GM21737 (cell line): ENCODE data around the gene ONECUT3.

Experiments used
- ATAC-seq: cut with Tn5 transposase; IDR thresholded peaks from one replicate; pipeline ENCODE4 v1.9.1; 2021; ENCODE audit warnings: mild to moderate bottlenecking, moderate library complexity; ENCODE audit not compliant: unreplicated experiment

Gene ONECUT3

DNA sequence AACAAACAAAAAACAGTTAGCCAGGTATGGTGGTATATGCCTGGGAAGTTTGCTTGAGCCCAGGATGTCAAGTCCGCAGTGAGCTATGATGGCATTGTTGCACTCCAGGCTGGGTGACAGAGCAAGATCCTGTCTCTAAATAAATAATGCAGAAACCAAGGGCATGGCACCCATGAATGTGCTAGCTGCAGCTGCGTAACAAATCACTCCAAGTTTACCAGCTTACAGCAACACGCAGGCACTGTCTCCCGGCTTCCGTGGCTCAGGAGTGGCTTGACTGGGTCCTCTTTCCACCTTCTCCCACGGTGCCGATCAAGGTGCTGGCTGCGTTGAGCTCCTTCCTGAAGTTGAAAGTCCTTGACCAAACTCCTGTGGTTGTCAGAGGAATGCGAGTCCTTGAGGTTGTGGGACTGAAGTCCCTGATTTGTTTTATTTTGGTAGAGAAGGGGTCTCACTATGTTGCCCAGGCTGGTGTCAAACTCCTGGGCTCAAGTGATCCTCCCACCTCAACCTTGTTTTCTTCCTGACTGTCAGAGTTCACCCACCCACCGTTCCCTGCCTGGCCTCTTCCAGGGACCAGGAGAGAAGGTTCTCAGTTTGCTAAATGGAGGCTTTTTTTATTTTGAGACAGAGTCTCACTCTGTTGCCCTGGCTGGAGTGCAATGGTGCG, 13.2 kb upstream of the ONECUT3 start:
- no peak for ATAC-seq

- no peak for ATAC-seq
Observed at GRCh38 chr19:1742989-1743696, 10.2 kb upstream of the ONECUT3 start.

- no peak for ATAC-seq
Observed at GRCh38 chr19:1744133-1744665, 9.1 kb upstream of the ONECUT3 start.

DNA sequence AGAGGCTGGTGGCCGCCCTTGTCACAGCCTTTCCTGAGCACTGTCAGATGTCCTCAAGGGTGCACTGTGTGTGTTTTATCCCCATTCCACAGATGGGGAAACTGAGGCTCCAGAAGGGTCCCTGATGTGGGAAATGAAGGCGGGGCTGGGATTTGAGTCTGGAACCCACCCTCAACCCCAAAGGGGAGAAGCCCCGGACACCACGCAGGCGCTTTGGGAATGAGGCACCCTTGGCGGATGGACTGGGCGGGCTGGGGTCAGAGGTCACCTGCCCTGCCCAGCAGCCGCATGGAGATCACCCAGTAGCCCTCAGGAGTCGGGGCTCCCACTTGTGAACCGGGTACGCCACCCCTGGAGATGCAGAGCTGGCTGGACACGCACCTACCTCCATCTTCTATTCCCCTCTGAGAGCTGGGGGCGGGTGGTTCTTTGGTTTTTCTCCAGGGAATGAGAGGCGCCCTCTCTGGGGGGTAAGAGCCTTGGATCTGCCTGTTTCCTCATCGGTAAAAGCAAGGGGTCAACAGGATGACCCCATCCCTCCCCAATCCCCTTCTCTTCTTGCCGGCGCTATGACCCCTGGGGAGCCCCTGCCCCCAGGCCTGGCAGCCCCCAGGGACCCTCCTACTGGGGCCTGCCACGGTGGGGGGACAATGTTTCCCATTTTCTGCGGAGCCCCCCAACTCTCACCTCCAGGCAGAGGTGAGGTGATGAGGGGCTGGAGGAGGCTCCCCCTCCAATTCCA, 8.3 kb upstream of the ONECUT3 start:
- ATAC-seq: no peak

DNA sequence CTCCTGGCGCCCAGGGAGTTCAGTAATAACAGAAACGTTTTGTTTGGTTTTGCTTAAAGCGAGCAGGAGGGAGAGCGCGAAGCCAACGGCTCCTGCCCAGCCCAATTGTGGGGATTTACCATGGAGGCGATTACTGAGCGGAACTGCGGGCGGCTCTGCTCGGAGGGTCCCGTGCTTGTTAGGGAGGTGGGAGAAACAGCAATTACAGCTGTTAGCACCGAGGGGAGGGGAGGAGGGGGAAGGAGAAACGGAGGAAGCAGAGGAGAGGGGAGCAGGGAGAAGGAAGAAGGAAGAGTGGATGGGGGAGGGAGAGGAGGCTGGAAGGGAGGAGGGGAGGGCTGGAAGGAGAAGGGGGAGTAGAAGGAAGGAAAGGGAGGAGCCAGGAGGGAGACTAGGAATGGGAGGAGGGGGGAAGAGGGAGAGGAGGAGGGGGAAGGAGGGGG, 7.7 kb upstream of the ONECUT3 start:
- no peak for ATAC-seq

- no peak for ATAC-seq
Observed at GRCh38 chr19:1746401-1747284, 6.7 kb upstream of the ONECUT3 start.

DNA sequence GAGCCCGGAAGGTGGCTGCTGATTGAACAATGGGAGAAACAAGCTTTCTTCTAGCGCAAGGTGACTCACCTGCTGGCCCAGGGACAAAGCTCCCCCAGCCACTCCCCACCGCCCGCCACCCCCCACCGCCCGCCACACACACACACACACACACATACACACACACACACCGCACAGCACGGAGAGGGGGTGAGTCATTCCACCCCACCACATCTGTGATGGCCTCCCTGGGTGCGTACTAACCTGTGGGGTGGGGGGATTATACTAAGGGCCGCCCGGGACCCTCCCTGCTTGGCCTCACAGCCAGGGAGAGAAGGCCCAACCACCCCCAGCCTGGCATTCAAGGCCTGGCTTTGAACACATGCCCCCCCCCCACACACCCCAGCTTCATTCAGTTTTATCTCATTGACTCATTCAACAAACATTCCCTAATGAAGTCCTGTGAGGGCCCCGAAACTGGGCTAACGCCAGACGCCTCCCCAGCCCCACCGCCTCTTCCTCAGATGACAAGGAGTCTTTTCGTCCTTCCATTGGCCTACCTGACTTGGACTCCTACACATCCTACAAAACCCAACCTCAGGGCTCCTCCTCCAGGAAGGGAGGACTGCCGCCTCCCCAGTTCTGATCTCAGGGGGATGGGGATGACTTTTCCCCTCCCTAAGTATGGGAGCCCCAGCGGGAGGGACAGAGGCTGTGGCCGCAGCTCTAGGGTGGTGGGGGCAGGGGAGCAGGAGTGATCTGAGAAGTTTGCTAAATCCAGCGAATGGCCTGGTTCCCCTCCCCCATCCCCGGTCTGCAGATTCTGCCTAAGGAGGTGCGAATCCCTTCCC, 5.8 kb upstream of the ONECUT3 start:
- ATAC-seq: no peak

DNA sequence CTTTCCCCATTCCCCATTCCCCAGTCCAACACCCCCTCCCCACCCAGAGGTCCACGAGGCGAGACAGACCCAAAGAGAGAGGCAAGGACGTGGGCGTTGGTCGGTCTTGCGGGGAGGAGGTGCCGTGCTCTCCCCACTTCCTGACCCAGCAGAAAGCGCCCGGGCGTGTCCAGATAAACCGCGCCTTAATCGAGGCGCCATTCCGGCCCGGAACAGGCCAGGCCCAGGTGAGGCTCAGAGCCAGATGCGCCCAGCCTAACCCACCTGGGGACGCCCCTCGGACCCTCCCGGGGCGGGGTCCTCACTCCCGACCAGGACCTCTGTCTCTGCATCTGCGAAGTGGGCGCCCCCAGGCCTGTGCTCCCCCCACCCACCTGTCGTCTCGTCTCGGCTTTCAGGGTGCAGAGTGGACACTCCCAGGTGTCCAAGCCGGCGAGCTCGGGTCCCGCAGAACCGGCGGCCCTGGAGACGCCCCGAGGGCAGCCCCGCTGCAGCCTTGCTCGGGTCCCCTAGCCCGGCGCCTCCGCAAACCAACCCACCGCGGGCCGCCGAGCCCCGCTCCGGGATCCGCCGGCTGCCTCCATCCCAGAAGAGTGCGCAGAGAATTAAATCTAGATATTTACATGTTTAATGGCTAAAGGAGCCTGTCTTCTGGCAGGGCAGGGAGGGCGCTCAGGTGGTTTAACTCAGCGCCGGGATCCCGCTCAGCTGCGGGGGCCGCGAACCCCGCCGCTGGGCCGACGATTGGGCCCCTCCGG, 5.0 kb upstream of the ONECUT3 start:
- no peak for ATAC-seq

GRCh38 chr19:1748873-1749341, 4.4 kb upstream of the ONECUT3 start:
- ATAC-seq: no peak

DNA sequence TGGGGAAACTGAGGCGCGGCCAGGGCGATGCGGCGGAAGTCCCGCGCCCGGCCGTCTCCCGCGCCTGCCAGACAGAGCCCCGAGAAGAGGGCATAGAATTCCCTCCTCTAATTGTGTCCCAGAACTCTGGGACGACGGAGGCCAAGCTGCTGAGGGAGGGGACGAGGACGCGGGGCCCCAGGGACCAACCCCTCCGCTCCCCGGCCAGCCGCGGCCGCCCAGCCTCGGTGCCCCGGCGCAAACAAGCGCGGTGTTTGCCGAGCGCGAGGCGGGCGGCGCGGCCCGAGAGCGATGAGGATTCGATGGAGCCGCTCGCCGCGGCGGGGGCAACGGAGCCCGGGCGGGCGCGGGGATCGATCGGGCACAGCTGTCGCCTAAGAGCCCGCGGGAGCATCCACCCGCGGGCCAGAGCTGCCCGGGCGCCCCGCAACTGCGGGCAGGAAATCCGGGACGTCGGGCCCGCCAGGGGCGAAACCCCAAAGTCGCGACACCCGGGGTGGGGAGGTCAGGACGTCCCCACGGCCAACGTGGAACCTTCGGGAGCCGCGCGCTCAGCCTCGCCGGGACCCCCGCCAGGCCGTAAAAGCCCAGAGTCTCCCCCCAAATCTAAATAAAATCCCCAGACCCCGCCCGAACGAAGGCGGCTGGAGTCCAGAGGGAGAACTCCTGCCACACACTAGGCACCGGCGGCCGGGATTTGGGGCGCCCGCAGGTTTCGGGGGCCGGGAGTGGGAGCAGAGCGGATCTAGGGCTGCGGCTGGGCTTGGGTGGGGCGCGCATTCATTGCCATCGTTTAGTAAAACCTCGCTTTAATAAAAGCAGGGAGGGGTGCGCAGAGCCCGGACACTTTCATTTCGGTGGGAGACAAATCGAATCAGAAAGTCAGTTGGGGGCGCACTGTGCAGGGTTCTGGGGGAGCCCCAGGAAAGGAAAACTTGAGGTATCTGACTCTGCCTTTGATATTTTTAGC, 3.6 kb upstream of the ONECUT3 start:
- no peak for ATAC-seq

GRCh38 chr19:1750343-1751021, 2.8 kb upstream of the ONECUT3 start:
- no peak for ATAC-seq

DNA sequence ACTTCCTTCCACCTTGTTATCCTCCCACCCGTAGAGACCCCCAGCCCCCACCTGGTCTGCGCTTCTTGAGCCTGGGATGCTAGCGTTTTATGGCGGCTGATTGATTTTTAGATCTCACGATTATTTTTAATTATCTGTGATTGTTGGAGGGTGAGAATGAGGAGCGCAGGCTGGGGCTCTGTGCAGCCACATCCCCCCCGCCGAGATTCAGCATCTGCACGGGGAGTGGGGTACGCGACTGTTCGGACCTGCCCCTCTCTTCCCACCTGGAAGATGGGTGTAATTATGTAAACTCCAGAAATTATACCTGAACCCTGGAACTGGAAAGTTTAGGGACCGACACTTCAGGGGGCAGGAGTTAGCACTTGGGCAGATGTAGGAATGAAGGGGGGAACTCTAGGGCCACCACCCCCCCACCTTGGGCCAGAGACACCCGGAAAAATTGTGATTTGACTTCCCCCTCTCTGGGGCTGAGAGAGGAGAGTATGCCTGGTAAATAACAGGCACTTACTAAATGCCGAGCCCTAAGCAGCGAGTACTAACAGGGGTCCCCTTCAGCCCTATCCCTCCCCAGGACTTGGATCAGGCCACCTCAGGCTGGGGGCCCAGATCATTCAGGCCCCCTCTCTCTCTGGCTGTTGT, 1.8 kb upstream of the ONECUT3 start:
- no peak for ATAC-seq

DNA sequence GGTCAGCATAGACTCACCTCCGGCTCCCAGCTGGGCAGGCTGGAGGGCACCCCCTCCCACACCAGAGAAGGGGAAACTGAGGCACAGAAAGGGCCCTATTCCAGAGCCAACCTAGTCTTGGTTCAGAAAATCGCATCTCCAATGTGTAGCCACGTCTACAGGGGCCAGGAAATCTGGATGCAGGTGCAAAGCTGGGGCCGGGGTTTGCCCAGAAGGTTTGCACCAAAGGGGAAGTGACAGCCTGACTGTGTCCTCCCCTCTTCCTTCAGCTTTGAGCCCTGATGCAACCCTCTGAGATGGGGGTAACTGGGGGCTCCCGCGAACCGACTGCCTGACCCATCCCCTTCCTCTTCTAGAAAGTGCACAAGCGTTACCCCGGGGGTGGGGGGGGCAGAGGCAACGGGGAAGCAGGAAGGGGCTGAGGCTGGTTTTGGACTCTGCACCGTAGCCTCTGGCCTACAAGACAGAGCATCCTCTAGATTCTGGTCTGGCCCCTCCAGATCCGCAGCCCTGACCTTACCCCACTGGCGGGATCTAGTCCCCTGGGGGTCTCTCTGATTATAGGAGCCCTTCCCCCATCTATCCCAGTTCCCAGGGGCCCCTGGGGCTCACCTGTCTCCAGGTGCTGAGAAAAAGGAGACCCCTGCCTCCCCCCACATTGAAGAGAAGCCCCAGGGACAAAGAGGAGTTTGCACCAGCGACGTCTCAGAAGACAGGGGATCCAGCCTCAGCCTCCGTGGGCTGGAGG, 1.1 kb upstream of the ONECUT3 start:
- ATAC-seq: no peak

DNA sequence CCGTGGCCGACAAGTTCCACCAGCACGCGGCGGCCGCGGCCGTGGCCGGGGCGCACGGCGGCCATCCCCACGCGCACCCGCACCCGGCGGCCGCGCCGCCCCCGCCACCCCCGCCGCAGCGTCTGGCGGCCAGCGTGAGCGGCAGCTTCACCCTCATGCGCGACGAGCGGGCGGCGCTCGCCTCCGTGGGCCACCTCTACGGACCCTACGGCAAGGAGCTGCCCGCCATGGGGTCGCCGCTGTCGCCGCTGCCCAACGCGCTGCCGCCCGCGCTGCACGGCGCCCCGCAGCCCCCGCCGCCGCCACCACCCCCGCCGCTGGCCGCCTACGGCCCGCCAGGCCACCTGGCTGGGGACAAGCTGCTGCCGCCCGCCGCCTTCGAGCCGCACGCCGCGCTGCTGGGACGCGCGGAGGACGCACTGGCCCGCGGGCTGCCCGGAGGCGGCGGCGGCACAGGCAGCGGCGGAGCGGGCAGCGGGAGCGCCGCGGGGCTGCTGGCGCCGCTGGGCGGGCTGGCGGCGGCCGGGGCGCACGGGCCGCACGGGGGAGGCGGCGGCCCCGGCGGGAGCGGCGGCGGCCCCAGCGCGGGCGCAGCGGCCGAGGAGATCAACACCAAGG, 821 bp downstream of the ONECUT3 start:
- ATAC-seq: no peak

DNA sequence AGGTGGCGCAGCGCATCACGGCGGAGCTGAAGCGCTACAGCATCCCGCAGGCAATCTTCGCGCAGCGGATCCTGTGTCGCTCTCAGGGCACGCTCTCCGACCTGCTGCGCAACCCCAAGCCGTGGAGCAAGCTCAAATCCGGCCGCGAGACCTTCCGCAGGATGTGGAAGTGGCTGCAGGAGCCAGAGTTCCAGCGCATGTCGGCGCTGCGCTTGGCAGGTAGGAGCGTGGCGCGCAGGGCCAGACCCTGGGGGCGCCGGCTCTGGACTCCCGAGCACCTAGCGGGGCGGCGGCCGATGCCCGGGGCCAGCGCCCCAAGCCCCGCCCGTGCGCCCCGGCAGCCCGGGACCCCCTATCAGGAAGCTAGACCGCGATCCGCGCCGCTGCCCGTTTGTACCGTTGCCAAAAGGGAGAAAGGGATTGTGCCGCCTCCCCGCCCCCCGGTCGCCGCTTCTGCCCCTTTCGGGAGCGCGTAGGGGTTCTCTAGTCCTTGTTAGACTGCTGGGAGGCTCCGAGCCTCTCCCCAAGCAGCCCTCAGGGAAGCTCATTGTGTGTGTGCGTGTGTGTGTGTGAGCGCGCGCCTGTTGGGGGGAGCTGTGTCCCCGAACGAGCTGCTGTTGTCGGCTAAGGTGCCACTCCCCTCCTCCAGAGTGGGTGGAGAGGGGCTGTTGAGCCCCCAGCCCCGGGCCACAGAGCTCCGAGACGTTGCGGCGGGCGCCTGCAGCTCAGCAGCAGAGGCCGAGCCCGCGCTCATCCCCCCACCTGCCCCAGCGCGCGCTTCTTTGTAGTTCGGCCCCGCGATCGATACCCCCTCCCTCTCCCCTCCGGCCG, 1.5 kb downstream of the ONECUT3 start:
- ATAC-seq: no peak
